GM12891 (cell line): ENCODE results near the gene RPL13A.
"Not testable (repeated sequence)": the region's sequence is repeated elsewhere in the genome, so short reads cannot be mapped to it uniquely, and the experiment has no call there.

Source experiments
- DNase-seq: peaks from one replicate; pipeline ENCODE4 v3.0.0; 2011; ENCODE audit warnings: low spot score; ENCODE audit not compliant: insufficient read length
- FAIRE-seq: peaks from 2 replicates; lab custom pipeline; 2011; peaks lifted over from hg19 to GRCh38; lab: Jason Lieb, UNC
- PAX5 ChIP-seq: IDR thresholded peaks from 2 replicates; pipeline ENCODE4 v1.6.1; 2011; ENCODE audit warnings: low read length, moderate library complexity, mild to moderate bottlenecking; ENCODE audit not compliant: insufficient read depth, severe bottlenecking
- POLR2A ChIP-seq: IDR thresholded peaks from 2 replicates; pipeline ENCODE4 v1.6.1; 2011; ENCODE audit warnings: low read depth, low read length, control low read depth
- POLR2AphosphoS5 ChIP-seq: IDR thresholded peaks from 2 replicates; pipeline ENCODE4 v1.6.1; 2011; ENCODE audit warnings: low read depth, low read length, control low read depth
- POU2F2 ChIP-seq: IDR thresholded peaks from 2 replicates; pipeline ENCODE4 v1.6.1; 2011; ENCODE audit warnings: low read depth, mild to moderate bottlenecking, control low read depth, low read length, moderate library complexity
- SPI1 ChIP-seq: IDR thresholded peaks from 2 replicates; pipeline ENCODE4 v1.6.1; 2011; ENCODE audit warnings: low read depth, low read length, control low read depth
- TAF1 ChIP-seq: IDR thresholded peaks from 2 replicates; pipeline ENCODE4 v1.6.1; 2011; ENCODE audit warnings: low read depth, low read length, control low read depth

Gene RPL13A

DNA sequence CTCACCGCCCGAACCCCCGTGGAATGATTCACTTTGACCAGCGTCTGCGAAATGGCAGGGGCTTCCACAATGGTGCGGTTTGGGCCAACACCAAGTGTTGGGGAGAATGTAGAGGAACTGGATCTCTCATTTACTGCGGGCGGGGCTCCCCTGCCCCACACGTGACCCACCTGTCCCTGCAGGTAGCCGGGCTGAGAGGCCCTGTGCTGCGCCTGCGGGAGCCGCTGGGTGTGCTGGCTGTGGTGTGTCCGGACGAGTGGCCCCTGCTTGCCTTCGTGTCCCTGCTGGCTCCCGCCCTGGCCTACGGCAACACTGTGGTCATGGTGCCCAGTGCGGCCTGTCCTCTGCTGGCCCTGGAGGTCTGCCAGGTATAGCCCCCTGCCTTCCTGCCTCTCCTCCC lies 19.2 kb upstream of the RPL13A start:
- TF ChIP-seq TAF1, result no peak
- FAIRE-seq (no peak), DNase-seq (no peak)

DNA sequence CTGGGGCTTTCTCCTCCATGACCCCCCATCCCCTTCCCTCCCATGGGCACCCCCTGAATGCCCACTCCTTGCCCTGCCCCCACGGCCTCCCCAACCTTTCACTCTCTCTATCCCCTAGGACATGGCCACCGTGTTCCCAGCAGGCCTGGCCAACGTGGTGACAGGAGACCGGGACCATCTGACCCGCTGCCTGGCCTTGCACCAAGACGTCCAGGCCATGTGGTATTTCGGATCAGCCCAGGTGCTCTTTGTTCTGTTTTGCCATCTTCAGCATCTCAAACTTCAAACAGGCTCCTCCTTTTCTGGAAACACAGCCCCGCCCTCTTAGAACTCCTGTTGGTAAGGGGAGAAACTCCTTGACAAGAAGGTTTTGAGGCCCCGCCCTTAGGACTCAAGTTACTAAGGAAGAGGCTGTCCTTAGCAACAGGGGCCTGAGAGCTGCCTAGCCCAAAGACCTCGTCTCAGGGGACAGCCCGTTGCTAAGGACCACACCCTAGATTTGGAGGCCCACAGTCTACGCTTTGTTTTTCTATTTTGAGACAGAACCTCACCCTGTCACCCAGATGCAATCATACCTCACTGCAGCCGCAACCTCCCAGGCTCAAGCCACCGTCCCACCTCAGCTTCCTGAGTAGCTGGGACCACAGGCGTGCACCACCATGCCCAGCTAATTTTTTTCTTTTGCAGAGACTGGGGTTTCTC lies 18.5 kb upstream of the RPL13A start:
- peak; percentile 77 for DNase-seq
- TF ChIP-seq SPI1 (peak; percentile 61), POLR2AphosphoS5 (no peak), POU2F2 (0 out of 2 replicates have a peak, but pooled peaks have one; percentile 10)
- FAIRE-seq, result peak; percentile 89

DNA sequence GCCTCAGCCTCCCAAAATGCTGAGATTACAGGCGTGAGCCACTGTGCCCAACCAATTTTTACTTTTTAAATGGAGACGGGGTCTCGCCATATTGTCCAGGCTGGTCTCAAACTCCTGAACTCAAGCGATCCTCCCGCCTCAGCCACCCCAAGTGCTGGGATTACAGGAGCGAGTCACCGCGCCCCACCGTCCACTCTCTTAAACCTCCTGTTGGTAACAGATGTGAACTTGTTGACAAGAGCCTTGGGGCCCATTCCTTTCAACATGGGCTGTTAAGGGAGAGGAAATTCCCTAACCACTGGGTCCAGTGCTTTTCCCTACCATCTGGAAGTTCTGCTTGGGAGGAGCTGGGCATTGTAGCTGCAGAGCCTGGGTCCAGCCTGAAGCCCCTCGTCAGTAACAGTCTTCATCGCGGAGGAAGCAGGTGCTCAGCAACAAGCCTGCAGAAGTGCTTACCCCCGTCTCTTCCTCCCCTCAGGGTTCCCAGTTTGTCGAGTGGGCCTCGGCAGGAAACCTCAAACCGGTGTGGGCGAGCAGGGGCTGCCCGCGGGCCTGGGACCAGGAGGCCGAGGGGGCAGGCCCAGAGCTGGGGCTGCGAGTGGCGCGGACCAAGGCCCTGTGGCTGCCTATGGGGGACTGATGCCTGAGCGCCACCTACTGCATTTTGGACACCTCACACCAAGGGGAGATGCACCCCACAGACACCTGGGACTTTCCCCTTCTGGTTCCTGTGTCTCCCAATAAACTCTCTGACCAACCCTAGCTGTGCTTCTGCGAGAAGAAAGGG lies 17.4 kb upstream of the RPL13A start:
- TF ChIP-seq POU2F2, result peak; percentile 79; the same call in 1 of the 2 replicates
- no peak for TF ChIP-seq POLR2AphosphoS5
- no peak for TF ChIP-seq TAF1
- no peak for TF ChIP-seq POLR2A
- TF ChIP-seq SPI1, result peak; percentile 16; the same call in 1 of the 2 replicates
- no peak for TF ChIP-seq PAX5
- DNase-seq, result no peak
- peak; percentile 96 for FAIRE-seq

DNA sequence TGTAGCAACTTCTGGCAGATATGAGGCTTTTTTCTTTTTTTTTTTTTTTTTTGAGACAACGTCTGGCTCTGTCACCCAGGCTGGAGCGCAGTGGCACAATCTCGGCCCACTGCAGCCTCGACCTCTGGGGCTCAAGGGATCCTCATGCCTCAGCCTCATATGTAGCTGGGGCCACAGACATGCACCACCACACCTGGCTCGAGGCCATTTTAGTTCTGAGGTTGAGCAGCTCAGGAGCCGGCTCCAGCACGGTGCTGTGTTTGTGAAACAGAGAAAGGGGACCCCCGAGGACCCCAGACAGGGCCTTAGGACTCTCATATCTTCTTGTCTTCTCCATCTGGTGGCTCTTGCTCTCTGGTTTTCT lies 16.8 kb upstream of the RPL13A start:
- DNase-seq, result no peak
- no peak for FAIRE-seq
- TF ChIP-seq PAX5 (no peak), SPI1 (no peak), TAF1 (no peak), POLR2AphosphoS5 (no peak), POLR2A (no peak), POU2F2 (no peak)

DNA sequence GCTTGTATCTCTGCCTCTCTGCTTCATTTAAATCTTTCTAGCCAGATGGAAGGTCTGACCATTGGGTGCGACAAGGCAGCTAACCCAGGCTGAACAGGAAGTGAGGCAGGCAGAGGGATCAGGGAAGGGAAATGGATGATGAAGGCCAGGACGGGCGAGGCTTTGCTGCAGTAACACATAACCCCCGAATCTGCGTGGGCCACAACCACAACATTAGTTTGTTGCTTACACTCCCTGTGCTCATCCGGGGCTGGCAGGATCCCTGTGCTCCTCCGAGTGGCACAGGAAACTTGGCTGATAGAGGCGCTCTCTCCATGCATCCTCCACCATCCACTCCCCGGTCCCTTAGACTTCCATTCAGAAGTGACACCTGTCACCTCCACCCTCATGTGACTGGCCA lies 14.5 kb upstream of the RPL13A start:
- DNase-seq (no peak), FAIRE-seq (no peak)
- TF ChIP-seq SPI1, result no peak
- no peak for TF ChIP-seq POU2F2
- TF ChIP-seq PAX5, result no peak
- no peak for TF ChIP-seq POLR2A
- TF ChIP-seq POLR2AphosphoS5, result no peak
- TF ChIP-seq TAF1, result no peak

DNA sequence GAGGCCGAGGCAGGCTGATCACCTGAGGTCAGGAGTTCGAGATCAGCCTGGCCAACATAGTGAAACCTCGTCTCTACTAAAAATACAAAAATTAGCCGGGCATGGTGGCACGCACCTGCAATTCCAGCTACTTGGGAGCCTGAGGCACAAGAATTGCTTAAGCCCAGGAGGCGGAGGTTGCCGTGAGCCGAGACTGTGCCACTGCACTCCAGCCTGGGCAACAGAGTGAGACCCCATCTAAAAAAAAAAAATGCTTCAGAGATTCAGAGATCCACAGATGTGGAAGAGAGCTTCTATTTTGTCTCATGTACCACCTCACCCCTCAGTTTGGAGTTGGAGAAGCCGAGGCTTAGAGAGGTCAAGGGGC lies 13.9 kb upstream of the RPL13A start:
- not testable (repeated sequence) for FAIRE-seq, DNase-seq

DNA sequence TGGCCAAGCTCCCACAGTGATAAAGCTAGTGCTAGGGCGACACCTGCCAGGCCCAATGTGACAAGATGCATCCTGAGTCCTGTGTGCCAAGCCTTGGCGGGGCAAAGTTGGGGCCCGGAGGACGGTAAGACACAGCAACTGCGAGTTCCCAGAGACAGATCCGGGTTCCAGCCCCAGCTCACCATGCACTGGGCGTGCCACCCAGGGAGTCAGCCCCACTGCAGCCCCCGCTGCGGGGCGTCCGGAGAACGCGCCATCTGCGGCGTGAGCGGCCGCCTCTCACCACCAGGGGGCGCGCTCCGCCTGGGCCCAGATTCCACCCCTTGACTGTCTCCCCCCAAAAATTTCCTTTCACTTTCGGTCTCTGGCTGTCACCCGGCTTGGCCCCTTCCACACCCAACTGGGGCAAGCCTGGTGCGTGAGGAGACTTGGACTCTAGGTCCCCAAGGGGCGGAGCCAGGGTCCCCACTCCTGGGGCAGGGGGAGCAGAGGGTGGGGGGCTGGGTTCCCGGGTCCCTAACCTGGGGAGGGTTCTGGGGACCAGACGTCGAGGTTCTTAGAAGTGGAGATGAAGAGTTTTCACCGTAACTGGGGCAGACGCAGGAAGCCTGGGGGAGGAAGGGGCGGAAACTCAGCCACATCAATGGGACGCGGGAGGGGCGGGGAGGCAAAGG lies 13.4 kb upstream of the RPL13A start, which contains the start of gene FLT3LG:
Gene FLT3LG, plus strand, starts transcription at position 348 of the 674 bp plus-strand sequence. CDS start 425 bp downstream, outside the sequence.
- TF ChIP-seq POLR2AphosphoS5 (no peak), POU2F2 (no peak), SPI1 (no peak), PAX5 (peak; percentile 17), TAF1 (no peak), POLR2A (no peak)
- DNase-seq, result peak; percentile 97
- FAIRE-seq, result peak; percentile 85

DNA sequence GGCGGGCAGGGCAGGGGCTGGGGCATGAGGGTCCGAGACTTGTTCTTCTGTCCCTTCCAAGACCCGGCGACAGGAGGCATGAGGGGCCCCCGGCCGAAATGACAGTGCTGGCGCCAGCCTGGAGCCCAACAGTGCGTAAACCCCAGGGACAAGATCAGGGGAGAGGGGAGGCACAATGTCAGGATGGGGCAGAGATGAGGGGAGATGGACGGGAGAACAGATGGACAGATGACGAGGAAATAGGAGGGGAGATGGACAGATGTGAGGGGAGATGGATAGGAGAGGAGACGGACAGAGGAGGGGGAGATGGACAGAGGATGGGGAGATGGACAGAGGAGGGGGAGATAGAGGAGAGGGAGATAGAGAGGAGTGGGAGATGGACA lies 12.9 kb upstream of the RPL13A start:
- FAIRE-seq (no peak), DNase-seq (no peak)
- TF ChIP-seq POU2F2, result no peak
- TF ChIP-seq TAF1, result no peak
- TF ChIP-seq POLR2AphosphoS5, result no peak
- TF ChIP-seq POLR2A, result no peak
- no peak for TF ChIP-seq SPI1
- no peak for TF ChIP-seq PAX5

DNA sequence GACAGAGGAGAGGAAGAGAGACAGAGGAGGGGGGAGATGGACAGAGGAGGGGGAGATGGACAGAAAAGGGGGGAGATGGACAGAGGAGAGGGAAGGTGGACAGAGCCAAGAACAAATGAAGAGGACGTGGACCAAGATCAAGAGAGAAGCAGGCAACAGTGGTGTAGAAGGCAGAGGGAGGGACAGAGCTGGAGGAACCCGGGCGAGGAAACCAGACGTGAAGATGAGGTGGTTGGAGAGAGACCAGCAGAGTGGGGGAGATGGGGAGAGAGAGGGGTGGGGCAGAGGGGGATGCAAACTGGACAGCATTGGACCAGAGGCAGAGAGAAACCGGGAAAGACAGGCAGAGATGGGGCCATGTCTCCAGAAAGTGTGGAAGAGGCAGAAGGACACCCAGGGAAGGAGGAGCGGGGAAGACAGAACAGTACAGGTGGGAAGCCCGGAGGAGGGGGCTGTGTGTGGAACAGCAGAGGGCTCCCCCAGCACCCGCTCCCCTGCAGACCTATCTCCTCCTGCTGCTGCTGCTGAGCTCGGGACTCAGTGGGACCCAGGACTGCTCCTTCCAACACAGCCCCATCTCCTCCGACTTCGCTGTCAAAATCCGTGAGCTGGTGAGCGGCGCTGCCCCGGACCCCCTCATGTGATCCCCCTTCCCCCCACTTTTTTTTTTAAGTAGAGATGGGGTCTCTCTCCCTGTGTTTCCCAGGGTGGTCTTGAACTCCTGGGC lies 12.1 kb upstream of the RPL13A start:
- DNase-seq, result no peak
- FAIRE-seq, result no peak
- TF ChIP-seq SPI1, result no peak

DNA sequence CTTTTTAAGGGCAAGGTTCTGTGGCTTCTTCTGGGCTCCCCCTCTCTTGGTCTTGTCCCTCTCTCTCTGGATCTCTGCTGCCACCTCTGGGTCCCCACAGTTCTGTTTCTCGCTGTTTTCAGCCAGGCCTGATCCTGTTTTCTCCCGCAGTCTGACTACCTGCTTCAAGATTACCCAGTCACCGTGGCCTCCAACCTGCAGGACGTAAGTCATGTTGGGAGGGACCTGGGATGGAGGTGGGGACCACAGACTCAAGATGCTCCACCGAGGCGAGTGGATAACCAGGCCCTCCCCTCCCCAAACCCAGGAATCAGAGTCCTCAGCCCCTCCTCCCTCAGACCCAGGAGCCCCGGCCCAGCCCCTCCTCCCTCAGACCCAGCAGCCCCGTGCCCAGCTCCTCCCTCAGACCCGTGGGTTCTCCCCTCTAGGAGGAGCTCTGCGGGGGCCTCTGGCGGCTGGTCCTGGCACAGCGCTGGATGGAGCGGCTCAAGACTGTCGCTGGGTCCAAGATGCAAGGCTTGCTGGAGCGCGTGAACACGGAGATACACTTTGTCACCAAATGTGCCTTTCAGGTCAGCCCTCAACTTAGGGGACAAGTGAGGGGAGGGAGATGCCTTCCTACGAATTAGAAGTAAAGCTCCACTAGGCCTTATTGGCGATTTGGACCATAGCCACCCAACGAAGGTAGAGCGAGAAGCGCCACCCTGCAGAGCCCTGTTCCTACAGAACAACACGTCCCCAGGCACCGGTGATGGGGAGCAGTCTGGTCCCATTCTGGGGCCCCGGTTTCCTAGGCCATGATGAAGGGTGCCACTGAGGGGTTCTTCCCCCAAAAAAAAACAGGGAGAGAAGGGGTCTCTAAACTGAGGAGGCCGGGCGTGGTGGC lies 11.2 kb upstream of the RPL13A start:
- TF ChIP-seq POLR2AphosphoS5, result no peak
- no peak for TF ChIP-seq POLR2A
- FAIRE-seq, result no peak
- DNase-seq, result no peak
